GM18907 (cell line): Measurements from ENCODE around the gene GRID2.

Experiments used
- ATAC-seq: cut with Tn5 transposase; IDR thresholded peaks from one replicate; pipeline ENCODE4 v1.9.1; 2021; ENCODE audit warnings: mild to moderate bottlenecking, moderate library complexity; ENCODE audit not compliant: unreplicated experiment

The GRID2 gene

DNA sequence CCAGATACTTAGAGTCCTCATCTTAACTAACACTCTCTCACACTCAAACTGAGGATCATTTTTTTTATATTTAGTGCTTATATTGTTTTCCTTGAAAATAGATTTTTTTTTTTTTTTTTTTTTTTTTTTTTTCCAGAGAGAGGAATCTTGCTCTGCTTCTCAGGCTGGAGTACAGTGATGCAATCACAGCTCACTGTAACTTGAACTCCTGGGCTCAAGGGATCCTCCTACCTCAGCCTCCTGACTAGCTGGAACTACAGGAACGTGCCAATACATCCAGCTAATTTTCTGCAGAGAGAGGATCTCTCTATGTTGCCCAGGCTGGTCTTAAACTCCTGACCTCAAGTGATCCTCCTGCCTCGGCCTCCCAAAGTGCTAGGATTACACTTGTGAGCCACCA, 874.5 kb downstream of the GRID2 start:
- ATAC-seq: no peak

DNA sequence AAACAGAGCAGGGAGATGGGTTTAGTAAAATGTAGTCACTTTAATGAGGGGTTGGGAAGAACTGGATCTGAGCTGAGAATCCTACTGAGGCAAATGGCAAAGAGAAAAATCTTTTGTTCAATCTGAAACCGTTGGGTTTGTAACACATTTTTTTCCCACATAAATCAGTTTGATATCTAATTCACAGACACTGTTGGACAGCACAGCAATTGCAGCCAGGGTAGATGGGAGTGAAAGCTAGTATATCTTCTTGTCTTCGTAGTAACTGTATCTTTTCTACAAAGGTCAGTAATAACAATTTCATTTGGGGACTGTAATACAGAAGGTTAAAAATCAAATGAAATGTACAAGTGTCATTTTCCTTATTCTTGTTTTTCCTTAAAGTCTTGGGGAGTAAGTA, 875.3 kb downstream of the GRID2 start:
- no peak for ATAC-seq

DNA sequence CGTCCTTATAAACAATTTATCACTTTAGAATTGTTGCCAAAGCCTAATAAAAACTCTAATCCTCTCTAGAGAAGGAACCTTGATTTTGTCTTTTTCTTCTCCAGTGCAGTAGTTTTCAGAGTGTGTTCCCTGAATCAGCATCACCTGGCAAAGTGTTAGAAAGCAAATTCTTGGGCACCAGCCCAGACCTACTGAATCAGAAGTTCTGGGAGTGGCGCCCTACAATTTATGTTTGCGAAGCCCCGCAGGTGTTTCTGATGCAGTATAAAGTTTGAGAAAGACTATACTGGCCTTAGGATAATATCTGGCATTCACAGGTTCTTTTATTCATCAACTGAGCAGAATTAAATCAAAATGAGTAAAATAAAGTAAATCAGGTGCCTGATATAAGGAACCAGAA, 879.0 kb downstream of the GRID2 start:
- no peak for ATAC-seq

DNA sequence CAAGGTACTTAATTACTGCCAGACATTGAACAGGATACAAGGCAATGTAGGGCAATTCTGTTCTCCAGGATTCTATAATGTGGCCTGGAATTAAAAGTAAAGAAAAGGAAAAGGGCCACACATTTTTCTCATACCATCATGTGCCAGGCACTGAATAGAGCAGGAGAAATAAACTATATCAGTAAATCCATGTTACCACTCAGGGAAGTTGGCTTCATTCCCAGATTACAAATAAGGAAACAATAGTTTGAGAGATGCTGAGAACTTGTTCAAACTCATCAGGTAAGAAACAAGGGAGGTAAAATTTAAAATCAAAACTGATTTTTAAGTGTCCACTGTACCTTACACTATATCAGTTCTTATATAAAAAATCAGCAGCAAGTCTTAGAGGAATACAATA, 879.8 kb downstream of the GRID2 start:
- ATAC-seq: no peak

DNA sequence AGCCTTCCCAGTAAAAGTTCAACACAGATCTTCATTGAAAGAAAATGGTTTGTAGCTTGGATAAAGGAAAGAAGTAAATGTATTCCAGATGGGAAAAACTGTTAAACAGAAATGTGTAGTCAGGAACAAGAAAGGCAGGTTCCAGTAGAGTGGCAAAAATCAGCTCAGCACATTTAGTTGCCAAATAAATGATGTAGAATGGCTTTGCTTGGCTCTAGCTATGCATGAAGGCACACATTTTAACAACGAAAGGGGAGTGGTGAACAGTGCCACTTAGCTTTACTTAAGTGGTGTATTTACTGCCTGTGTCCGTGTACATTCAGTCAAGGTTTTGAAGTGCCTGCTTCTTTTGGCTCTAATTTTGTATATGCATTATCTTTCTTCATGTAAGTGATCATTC, 880.3 kb downstream of the GRID2 start:
- ATAC-seq: no peak

DNA sequence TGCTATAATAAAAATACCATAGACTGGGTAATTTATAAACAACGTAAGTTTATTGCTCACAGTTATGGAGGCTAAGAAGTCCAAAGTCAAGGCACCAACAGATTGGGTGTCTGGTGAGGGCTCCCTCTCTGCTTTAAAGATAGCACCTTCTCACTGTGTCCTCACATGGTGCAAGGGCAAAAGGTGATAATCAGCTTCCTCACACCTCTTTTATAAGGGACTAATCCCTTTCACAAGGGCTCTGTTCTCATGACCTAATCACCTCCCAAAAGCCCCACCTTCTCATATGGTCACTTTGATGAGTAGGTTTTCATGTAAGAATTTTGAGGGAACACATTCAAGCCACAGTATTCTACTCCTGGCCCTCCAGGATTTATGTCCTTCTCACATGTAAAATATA, 883.1 kb downstream of the GRID2 start:
- ATAC-seq: no peak

DNA sequence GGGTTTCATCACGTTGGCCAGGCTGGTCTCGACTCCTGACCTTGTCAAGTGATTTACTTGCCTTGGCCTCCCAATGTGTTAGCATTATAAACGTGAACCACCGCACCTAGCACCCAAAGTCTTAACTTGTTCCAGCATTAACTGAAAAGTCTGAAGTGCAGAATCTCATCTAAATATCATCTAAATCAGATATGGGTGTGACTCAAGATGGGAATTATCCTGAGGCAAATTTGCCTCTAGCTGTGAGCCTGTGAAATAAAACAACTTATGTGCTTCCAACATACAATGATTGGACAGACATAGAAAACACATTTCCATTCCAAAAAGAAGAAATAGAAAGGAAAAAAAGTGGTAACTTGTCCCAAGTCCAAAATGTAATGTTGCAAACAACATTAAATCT, 883.7 kb downstream of the GRID2 start:
- ATAC-seq: no peak

DNA sequence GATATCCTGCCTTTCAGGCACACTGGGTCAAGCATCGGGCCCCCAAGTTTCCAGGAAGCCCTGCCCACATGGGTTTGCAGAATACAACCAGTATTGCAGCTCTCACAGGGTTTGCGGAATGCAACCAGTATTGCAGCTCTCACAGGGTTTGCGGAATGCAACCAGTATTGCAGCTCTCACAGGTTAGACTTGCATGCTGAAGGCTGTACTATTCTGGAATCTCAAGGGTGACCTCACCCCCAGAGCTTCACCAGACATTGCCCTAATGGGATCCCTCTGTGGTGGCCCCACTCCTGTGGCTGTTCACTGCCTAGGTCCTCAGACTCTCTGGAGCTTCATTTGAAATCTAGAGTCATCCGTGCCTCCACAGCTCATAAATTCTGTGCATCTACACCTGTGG, 884.1 kb downstream of the GRID2 start:
- no peak for ATAC-seq

DNA sequence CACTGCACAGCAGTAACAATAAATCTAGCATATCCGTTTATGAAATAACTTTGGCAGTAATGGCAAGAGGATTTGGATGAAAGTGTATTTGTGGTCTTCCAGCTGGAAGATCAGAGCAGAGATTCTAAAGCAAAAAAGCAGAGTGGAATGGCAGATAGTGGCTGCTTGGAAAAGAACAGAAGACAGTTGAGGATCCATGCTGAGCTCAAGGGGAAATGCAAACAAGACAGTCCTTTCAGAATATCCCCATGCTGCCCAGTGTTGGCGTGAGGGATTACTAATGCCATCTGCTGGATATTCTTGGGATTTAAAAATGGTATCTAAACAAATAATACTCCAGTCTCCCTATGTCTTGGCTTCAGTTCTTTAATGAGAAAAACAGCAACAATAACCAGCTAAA, 895.7 kb downstream of the GRID2 start:
- no peak for ATAC-seq

DNA sequence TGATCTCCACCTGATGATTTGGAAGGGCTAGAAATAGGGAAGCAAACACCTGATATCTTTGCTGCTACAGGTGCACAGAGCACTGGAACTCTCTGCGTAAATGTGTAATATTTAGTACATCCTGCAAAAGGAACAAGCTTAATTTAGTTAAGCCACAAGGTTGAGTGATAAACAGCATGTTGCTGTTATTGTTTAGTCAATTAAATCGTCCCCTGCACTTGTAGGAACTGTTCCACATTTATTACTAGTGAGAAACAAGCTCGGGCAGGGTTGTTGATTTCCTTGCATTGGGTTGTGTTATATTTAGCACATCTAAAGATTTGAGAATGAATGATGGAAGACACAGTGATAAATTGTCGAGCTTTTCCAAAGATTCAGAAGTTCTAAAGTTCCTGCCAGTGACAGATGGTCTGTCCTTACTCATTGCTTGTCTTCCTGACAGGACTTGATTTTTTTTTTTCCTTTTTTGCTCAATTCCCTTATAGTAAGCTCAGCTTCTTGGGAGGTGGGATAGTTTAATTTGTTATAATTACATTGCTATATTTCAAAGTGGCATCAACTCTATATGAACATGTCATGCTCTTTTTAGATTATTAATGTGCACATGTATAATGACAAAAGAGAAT, 897.8 kb downstream of the GRID2 start:
- ATAC-seq: no peak

DNA sequence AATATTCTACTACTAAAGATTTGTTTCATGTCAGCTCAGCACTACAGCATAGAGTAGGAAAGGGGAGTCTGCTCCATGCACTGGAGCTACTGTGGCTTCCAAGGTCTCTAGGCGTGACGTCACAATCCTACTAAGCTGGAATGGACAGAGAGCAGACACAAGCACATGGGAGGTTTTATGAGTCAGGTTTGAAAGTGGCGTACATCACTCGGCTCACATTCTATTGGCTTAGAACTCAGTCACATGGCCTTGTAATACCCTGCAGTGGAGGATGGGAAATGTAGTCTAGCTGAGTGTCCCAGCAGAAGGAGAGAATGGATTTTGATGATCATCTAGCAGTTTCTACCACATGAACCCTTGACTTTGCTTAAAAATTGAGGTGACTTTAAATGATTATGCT, 899.9 kb downstream of the GRID2 start:
- ATAC-seq: no peak

DNA sequence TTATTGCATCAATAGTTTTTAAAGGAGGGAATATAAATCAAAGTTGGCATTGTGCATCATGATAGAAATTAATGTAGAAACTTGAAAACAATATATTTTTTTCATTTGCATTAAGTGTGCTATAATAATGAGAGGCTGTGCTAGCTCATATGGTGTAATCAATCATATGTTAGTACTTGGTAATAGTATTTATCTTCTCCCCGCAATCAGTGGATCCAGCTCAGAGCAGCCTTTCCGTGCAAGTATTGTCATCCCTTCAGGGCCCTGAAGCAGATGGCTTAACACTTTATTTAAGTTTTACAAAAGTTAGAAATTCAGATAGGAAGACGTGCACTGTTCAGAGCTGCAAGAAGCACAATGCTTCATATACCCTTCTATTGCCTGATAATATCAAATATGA, 908.5 kb downstream of the GRID2 start:
- ATAC-seq: no peak

DNA sequence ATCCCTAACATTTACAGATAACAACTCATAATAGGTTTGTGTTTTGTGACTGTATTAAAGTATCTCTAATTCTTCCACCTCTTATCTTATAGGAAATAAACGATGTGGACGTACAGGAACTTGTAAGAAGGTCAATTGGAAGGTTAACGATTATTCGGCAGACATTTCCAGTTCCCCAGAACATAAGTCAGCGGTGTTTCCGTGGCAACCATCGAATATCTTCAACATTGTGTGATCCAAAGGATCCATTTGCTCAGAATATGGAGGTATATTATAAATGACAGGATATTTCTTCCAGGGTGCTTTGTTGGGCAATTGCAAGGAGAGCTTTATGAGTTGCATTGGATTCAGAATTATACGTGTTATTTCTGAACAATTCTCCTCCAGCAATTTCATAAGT, 912.9 kb downstream of the GRID2 start:
- no peak for ATAC-seq

DNA sequence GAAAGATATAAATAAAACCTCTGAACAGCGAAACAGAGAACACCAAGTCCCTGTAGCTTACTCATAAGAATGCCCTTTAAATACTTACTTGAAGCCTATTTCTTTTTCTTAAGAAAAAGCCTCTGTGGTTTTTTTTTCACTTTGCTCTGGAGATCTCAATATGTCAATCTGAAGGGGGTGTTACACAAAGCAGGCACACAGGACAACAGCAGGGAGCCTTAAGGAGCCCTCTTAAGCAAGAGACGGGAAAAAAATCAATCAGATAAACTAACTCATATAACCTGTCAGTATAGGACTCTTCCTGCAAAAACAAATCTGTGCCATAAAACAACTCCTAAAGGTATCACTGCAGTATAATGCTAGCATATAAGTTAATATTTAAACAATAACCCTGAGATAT, 913.7 kb downstream of the GRID2 start:
- no peak for ATAC-seq

DNA sequence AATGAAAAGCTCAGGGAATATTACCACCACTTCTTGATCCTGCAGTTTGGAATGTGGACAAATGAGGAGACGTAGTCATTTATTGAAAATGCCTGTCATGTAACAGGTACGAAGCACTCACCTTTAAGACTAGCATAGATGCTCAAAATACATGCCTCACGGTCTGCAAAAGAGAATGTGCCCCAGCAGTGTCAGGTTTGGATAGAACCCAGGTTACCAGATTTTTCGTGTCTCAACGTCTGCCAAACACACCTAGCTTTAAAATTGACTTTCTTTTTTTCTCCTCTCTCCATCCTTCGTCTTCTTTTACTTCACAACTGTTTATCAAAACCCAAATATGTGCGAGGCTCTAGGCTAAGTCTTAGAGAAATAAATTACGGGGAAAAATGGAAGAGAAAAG, 918.0 kb downstream of the GRID2 start:
- no peak for ATAC-seq

DNA sequence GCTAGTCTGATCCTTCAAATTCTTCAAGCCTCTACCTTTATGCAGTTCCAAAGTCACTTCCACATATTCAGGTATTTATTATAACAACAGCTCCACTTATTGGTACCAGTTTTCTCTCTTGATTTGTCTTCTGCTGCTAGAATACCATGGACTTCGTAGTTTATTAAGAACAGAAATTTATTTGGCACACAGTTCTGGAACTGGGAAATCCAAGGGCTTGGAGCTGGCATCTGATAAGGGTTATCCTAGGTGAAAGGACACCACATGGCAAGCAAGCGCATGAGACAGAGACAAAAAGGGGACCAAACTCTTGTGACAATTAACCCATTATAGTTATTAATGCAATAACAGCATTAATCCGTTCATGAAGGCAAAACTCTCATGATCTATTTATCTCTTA, 924.3 kb downstream of the GRID2 start:
- ATAC-seq: no peak

DNA sequence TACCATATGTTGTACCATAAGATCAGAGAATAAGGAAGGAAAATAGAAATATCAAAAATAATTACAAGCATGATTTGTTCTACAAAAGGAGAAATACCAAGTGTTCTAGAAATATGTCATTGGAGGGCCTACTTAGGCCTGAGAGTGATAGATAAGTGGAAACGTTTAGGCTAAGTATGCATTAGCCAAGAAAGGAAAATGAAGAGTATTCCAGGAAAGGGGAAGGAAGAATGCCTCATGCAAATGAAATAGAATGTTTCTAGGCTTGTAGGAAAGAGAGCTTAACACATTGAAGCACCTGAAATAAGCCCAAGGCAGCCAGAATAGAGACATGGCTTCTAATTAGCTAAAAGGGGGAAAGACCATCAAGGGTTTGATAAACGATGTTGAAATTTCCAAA, 929.1 kb downstream of the GRID2 start:
- no peak for ATAC-seq

DNA sequence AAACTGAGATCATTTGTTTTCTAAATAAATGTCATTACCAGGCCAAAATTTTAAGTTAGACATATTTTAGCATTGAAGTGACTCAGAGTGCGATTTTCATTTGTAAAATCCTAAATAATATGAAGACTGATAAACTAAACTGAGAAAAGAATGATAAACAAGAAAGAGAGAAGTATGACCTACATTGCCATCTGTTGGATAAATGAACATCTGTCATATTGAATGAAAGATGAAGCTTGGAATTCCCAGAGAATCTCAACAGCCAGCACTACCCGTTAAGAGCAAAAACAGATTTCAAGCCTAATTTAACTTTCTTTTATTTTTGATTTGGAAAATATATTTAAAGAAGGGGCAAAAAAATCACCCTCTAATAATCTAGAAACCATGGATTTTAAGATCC, 933.8 kb downstream of the GRID2 start:
- no peak for ATAC-seq

DNA sequence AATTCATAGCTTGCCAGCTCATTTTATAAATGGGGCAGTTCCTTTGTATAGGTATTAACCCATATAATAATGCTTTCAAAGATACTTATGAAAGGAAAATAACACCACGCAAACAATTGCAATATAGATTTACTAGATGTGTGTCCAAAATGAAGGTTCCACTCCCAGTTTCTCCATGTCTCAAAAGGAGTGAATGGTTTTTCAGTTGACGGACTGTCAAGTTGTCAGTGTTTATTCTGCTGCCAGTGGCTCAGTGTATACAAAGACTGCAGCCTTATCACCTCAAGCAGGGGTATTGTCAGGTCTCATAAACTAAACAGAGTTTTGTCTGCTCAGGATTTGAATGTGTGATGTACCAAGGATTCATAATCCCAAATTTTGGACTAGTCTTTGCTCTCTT, 939.5 kb downstream of the GRID2 start:
- no peak for ATAC-seq

DNA sequence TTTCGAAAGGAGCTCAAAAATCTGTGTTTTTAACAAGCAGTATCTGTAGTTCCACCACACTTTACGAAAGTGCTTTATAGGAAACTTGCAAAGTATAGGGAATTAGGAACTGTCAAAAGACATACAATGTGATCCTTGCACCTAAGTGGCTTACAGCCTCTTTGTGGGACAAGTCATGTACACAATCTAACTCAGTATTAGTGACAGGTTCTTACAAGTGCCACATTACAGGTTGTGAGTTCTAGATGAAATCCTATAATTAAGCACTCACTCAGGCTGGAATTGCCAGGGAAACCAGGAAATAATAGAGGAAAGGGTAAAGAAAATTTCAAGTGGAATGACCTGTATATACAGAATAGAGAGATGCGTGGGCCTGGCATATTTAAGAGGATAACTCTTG, 957.4 kb downstream of the GRID2 start:
- ATAC-seq: no peak

DNA sequence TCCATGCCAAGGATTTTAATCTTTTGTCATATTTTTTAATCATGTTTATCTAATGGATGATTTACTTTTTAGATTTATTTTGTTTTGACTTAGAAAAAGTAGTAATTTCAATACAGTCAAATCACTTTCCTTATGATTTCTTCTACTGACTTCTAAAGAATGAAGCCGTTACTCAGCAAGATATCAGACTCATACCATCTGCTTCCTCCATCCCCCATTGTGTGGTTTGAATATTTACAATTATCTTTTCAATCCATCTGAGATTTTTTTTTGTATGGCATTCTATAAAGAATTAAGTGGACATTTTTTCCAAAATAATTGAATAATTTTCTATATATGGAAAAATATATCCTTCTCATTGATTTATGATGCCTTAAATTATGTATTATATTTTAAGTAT, 959.4 kb downstream of the GRID2 start:
- ATAC-seq: no peak

DNA sequence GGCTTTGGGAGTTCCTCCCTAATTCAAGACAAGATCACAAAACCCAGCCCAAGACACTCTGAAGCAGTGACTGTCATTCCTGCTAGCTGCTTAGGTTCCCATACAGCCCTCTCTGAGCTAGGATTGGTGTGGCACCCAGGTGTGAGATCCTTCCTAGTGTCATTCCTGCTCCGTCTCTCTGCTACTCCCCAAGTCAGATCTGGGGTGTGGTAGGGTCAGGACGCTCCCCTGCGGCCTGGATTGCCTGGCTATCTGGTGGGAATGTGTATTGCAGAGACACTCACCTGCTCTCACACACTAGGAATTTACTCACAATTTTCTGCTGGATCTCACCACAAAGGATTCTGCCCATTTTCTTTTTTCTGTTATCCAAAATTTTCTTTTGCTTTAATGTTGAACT, 964.0 kb downstream of the GRID2 start:
- no peak for ATAC-seq

DNA sequence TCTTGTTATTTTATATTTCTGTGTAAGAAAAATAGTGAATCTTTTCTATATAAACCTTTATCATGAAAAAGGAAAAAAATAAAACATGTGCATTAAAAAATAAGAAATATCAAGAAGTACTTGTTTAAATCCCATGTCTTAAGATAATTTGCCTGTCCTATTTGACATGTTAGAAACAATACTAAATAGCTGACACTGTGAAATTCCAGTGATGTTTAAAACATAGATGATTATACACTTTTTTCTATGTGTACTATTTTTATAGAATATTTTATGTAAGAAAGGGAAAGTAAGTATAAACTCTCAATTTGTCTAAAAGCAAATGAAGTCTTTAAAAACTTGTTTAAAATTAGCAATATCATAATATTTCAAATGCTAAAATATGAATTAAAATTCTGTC, 981.6 kb downstream of the GRID2 start:
- ATAC-seq: no peak

DNA sequence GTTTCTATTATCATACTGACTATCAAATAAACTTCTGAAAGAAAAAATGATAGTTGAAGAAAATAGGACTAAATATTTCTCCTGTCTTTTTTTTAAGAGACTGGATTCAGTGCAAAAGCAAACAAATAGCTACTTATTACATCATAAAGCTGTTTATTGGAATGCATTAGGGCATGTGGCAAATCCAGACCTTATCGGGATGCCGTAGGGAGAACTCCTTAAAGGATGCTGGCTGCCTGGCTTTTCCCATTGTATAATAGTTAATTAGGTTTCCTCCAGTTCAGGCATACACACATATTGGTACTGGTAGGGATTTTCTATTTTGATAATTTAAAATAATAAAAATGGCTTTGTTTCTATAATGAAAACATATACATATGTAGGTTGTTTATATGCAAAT, 985.5 kb downstream of the GRID2 start:
- ATAC-seq: no peak
